DOHH2 (cell line): ENCODE results near the gene CLDN25.

Experiments
- EZH2phosphoT487 ChIP-seq: fragments of 200-600 bp; sonication (generic); IDR thresholded peaks from 2 replicates; pipeline ENCODE4 v1.6.1; 2017; ENCODE audit warnings: borderline replicate concordance, mild to moderate bottlenecking, antibody characterized with exemption, low read length, moderate library complexity, mixed read lengths
- TF ChIP-seq, protein P1 (sequence below): fragments of 200-600 bp; sonication (generic); IDR thresholded peaks from one replicate; pipeline ENCODE4 v1.5.1; 2014; ENCODE audit warnings: antibody characterized with exemption, mild to moderate bottlenecking, low read depth, low read length; ENCODE audit not compliant: poor library complexity, severe bottlenecking

DNA sequence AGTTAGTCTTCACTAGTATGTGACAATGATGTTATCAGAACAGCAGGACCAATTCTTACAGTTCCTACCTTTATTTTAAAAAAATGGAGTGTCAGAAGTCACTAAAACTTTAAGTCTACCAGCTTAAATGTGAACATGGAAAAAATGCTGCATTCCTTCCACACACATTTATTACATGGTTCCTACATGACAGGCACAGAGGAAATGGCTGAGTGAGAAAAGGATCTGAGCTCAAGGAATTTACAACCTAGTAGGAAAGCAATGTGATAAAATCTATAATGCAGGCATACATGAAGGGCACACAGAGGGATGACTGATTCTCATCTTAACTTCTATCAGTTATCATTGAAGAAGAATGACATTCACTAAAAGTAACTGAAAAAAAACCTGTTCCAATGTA lies 23.0 kb downstream of the CLDN25 start:
- TF ChIP-seq, protein P1, sequence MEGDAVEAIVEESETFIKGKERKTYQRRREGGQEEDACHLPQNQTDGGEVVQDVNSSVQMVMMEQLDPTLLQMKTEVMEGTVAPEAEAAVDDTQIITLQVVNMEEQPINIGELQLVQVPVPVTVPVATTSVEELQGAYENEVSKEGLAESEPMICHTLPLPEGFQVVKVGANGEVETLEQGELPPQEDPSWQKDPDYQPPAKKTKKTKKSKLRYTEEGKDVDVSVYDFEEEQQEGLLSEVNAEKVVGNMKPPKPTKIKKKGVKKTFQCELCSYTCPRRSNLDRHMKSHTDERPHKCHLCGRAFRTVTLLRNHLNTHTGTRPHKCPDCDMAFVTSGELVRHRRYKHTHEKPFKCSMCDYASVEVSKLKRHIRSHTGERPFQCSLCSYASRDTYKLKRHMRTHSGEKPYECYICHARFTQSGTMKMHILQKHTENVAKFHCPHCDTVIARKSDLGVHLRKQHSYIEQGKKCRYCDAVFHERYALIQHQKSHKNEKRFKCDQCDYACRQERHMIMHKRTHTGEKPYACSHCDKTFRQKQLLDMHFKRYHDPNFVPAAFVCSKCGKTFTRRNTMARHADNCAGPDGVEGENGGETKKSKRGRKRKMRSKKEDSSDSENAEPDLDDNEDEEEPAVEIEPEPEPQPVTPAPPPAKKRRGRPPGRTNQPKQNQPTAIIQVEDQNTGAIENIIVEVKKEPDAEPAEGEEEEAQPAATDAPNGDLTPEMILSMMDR = no peak
- TF ChIP-seq EZH2phosphoT487 = no peak
